ENCODE results near the gene IRS1.

GRCh38 chr2:226733189-226733858 is 66.3 kb downstream of the IRS1 start:
- TF ChIP-seq POLR2AphosphoS5 (IDR thresholded peaks at IDR 0.05; ENCODE audit: low read depth, low read length) = no peak
- TF ChIP-seq TAF1 (IDR thresholded peaks at IDR 0.05; ENCODE audit: borderline replicate concordance, insufficient read depth, low read length) = no peak
- TF ChIP-seq FOXP2 (optimal IDR thresholded peaks at IDR 0.05; ENCODE audit: borderline replicate concordance, extremely low read depth, extremely low read length, insufficient read depth) = no peak
- no peak for TF ChIP-seq REST (IDR thresholded peaks at IDR 0.05; ENCODE audit: insufficient read depth in 1 of 2, low read depth in 2 of 2, low read length in 2 of 2)
